Stimulated activated CD8-positive, alpha-beta memory T cell treated with anti-CD3 and anti-CD28 coated beads, Interleukin-4, amount 100 ng/mL, for 48 hours (primary cell): ENCODE measurements around the gene COX6B2.

Source experiments
- DNase-seq: peaks from one replicate; pipeline ENCODE4 v3.0.0-alpha.2; 2020

COX6B2 gene

GRCh38 chr19:55362174-55362989 is 7.9 kb upstream of the COX6B2 start:
- DNase-seq, result no peak

GRCh38 chr19:55360902-55361301 is 6.4 kb upstream of the COX6B2 start:
- no peak for DNase-seq

- no peak for DNase-seq
Observed at GRCh38 chr19:55358943-55359908, 4.7 kb upstream of the COX6B2 start.

GRCh38 chr19:55358493-55358892 is 4.0 kb upstream of the COX6B2 start:
- DNase-seq, result no peak

GRCh38 chr19:55355213-55355821 is 798 bp upstream of the COX6B2 start:
- no peak for DNase-seq

- DNase-seq, result peak; percentile 80
Observed at GRCh38 chr19:55353803-55354697, 469 bp downstream of the COX6B2 start.

GRCh38 chr19:55353356-55353802 is 1.1 kb downstream of the COX6B2 start:
- no peak for DNase-seq

- DNase-seq, result no peak
Observed at GRCh38 chr19:55352549-55353145, 1.9 kb downstream of the COX6B2 start.

GRCh38 chr19:55352040-55352439 is 2.5 kb downstream of the COX6B2 start:
- DNase-seq, result no peak

GRCh38 chr19:55350620-55351315 is 3.8 kb downstream of the COX6B2 start:
- no peak for DNase-seq

GRCh38 chr19:55348317-55349034 is 6.0 kb downstream of the COX6B2 start:
- no peak for DNase-seq

GRCh38 chr19:55347442-55348009 is 7.0 kb downstream of the COX6B2 start:
- DNase-seq, result no peak

- DNase-seq, result no peak
Observed at GRCh38 chr19:55346725-55347441, 7.6 kb downstream of the COX6B2 start.

GRCh38 chr19:55345818-55346724 is 8.4 kb downstream of the COX6B2 start:
- no peak for DNase-seq

GRCh38 chr19:55345101-55345817 is 9.3 kb downstream of the COX6B2 start:
- DNase-seq, result no peak

GRCh38 chr19:55344444-55344843 is 10.1 kb downstream of the COX6B2 start:
- no peak for DNase-seq
